Stimulated activated CD4-positive, alpha-beta T cell treated with anti-CD3 and anti-CD28 coated beads, Interleukin-4, amount 100 ng/mL, for 24 hours (primary cell): ENCODE results near the gene TOP2B.

ENCODE experiments used
- DNase-seq: peaks from one replicate; pipeline ENCODE4 v3.0.0-alpha.2; 2020

Gene TOP2B

DNA sequence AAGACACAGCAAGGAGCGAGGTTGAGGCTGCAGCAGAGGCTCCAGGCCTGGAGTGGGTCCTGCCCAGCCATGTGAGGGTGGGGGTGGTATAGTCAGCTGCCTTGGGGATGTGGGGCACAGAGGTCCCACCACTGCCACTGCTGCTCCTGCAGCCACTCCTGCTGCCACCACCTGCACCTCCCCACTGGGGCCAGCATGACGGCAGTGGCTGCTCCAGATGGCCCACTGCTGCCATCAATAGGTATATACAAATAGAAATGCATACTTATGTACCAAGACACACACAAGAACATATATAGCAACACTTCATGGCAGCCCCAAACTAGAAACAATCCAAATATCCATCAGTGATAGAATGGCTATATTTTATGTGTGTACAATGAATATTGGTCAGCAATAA lies 10.0 kb upstream of the TOP2B start:
- no peak for DNase-seq

DNA sequence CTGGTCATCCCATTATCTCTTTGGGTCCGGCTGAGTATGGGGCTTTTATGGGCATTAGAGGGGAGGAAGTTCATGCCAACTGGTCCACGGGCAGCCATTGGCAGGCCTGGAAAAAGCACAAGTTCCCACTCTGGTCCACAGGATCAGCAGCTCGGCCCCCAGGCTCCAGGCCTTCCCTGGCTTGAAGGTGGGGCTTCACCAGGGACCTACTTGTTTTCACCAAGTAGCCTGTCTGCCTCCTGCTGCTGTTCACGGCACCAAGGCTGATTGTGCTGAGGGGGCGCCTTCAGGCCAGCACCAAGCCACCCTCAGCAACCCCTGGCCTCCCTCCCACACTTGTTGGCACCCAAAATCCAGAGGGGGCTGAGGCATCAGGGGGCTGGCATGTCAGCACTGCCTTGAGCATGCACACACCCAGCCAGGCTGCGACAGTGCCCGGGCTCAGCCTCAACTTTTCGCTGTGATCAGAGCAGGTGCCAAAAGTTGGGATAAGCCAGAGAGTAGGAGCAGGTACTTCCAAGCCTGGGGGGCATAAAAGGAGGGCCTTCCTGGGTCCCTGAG lies 9.1 kb upstream of the TOP2B start:
- no peak for DNase-seq

DNA sequence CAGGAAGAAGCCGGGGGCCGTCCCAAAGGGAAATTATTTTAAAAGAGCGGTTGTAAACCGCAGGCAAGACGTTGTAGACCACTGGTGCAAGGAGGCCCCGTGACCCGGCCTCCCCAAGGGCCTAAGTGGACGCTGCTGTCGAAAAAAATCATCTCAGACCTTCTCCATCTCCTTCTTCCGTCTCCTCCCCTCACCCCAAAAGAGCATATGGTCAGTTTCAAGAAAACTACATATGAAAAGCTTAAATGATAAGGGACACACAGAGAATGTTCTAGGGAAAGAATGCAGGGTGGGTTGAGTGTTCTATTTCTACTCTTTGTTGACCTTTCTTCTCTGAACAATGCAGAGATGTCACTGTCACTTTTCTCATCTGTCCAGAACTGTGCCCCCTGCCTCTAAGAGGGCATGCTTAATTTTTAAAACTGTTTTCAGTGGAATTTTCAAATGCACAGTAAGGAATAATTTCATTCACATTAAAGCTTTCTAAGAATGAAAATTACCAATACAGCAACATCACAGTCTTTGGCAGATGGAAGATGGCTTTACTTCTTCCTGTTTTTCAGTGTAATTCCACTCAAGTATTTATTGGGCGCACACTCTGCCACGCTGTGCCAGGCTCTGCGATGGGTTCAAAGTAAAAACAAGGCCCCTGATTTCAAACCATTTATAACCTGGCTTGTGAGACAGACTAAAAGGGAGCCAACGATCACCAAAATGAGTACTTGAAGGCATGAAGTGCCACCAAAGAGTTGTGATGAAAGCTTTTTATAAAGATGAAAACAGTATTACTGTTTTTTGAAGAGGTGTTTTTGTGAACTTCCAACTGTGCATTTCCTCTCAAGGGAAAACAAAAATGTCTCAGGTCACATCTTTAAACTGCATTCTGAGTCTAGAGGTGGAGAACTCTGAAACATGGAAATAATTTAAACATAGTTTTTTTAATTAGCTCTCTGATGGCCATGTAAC lies 891 bp upstream of the TOP2B start:
- DNase-seq: no peak

- peak; percentile 72 for DNase-seq
Observed at GRCh38 chr3:25663869-25664811, 567 bp downstream of the TOP2B start.

GRCh38 chr3:25663347-25663868 lies 1.3 kb downstream of the TOP2B start:
- DNase-seq: peak; percentile 18

DNA sequence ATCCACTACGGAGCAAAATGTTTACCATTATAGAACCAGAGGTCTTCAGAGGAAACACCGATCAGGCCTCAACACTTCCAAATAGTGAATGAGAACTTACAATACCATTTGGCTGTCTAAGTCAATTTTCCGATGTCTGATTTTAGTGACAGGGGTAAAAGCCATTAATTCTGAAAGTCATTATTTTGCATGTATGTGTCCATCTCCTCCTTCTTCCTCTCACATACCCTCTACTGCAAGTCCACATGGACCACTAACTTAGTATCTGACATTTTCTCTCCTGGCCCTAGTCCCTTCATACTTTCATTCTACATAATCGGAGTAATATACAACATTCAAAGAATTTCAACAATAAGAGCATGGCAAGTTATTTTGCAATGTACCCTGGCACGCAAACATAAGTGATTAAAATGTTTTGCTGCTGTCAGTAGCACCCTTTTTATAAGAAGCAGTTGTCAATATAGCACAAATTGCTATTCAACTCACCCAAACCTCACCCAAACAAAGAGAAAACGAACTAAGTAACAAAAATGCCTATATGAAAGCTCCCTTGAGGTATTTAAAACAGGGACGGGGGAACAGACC lies 1.9 kb downstream of the TOP2B start:
- DNase-seq: no peak

GRCh38 chr3:25661694-25662437 lies 2.8 kb downstream of the TOP2B start:
- no peak for DNase-seq

- no peak for DNase-seq
Observed at GRCh38 chr3:25658836-25659235, 5.9 kb downstream of the TOP2B start.

GRCh38 chr3:25657293-25657692 lies 7.4 kb downstream of the TOP2B start:
- DNase-seq: no peak

DNA sequence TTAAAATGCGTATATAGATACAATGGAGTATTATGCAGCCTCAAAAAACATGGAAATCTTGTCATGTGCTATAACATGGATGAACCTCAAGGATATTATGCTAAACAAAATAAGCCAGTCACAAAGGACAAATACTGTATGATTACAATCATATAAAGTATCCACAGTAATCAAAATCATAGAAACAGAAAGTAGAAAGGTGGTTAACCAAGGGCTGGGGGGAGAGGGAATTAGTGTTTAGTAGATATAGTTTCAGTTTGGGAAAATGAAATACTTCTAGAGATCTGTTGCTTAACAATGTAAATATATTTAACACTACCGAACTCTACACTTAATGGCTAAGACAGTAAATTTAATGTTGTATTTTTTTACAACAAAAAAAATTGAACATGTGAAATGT lies 9.0 kb downstream of the TOP2B start:
- no peak for DNase-seq

DNA sequence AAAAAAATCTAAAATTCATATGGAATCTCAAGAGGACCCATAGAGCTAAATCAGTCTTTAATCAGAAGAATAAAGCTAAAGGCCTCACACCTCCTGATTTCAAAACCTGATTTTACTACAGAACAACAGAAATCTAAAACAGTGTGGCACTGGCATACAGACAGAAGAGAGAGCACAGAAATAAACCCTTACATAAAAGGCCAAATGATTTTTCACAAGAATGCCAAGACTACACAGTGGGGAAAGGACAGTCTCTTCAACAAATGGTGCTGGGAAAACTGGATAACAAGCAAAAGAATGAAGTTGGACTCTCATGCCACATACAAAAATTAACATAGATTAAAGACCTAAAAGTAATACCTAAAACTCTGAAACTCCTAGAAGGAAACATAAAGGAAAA lies 10.1 kb downstream of the TOP2B start:
- no peak for DNase-seq

DNA sequence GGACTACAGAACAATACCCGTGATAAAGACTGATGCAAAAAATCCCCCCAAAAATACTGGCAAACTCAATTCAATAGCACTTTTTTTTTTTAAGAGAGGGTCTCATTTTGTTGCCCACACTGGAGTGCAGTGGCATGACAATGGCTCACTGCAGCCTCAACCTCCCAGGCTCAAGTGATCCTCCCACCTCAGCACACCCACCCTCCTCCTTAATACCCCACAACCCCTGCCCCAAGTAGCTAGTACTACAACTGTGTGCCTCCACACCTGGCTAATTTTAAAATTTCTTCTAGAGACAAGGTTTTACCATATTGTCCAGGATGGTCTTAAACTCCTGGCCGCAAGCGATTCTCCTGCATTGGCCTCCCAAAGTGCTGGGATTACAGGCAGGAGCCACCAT lies 11.4 kb downstream of the TOP2B start:
- no peak for DNase-seq

- no peak for DNase-seq
Observed at GRCh38 chr3:25652921-25653320, 11.8 kb downstream of the TOP2B start.

GRCh38 chr3:25648925-25649830 lies 15.5 kb downstream of the TOP2B start:
- DNase-seq: no peak

DNA sequence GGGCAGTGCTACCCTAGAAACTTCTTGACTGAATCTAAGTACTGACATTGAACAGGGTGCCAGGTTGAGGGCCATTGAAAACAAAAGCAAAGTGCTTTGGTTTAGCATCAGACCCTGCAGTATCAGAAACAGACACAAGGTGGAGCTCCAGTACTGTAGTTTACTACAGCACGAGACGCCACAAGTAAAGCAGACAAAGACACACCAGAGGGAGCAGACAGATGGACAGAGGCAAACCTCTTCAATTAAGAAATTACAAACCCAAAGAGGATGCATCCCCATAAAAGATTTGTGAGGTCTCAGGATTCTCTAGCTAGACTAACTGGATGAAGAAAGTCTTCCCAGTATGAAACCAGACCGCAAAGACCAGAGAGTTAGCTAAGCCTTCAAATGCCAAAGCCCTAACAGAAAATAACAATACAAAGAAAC lies 16.6 kb downstream of the TOP2B start:
- DNase-seq: peak; percentile 88

- no peak for DNase-seq
Observed at GRCh38 chr3:25635038-25635437, 29.7 kb downstream of the TOP2B start.

GRCh38 chr3:25633919-25634318 lies 30.8 kb downstream of the TOP2B start:
- no peak for DNase-seq

GRCh38 chr3:25631989-25632388 lies 32.7 kb downstream of the TOP2B start:
- no peak for DNase-seq

GRCh38 chr3:25621087-25621486 lies 43.6 kb downstream of the TOP2B start:
- no peak for DNase-seq

DNA sequence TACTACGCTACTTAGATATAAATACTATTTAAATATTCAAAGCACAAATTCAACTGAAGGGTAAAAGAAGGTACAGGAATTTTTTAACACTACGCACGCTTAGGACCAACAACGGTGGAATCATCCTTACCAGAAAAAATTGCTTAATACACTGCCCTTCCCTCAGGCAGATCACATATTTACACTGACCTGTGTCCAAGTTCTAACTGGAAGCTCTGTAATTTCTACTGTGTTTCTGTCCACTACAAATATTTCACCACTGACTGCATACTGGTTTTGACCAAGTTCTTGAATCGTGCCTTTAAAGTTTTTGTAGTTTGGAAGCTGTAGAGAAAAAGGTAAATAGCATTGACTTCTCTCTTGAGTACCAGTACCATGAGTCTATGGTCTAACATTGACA lies 44.2 kb downstream of the TOP2B start:
- no peak for DNase-seq

DNA sequence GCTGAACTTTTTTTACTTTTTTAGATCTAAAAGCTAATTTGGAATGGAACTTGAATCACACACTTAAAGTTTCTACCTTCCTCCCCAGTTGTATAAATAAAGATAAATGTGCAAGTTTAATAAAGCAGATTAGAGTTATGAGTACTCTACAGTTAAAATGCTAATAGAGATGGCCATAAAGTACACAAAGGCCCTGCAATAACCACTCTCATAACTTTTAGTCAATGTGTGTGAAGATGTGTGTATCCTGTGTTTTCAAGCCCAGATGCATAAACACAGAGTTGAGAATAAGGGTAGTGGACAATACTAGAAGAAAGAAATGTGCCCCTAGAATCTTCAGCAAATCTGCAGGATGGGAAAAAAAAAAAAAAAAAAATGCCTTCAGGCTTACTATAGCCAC lies 45.3 kb downstream of the TOP2B start:
- no peak for DNase-seq
